Lower leg skin (tissue), 4 donors: ENCODE data around the gene C1orf232. TPM values are rescaled to one million over a fixed set of nuclear protein-coding genes. Genes with fewer than 3 reads are reported as not detected.

Source experiments
- DNase-seq, 2 donors: peaks; one replicate each; pipeline ENCODE4 v3.0.0-alpha.2; 2019; ENCODE audit warnings: low spot score in 2 of 2
- H3K4me3 ChIP-seq: fragments of 200-600 bp; sonication (generic); 2 replicates; pipeline ENCODE4 v1.5.1; 2017; ENCODE audit warnings: mild to moderate bottlenecking, low read depth; ENCODE audit not compliant: poor library complexity, severe bottlenecking
- POLR2A ChIP-seq, 2 donors: fragments of 450-650 bp; IDR thresholded peaks; one replicate each; pipeline ENCODE4 v1.6.1; 2016 to 2017; ENCODE audit warnings: antibody characterized with exemption in 2 of 2, mild to moderate bottlenecking in 1 of 2, moderate library complexity in 1 of 2
- WGBS, 2 donors: methylation state at CpG; one replicate each; pipeline ENCODE4 v1.1.5; 2018; 5-methylcytosine and 5-hydroxymethylcytosine counted together
- intact Hi-C: fragments of 100-400 bp; cut with DNase I; formaldehyde crosslinking; loops from one replicate; pipeline ENCODE4 v1.15.0; 2023; ENCODE audit warnings: low total_unique reads
- total RNA-seq, 4 donors: library from RNA; depleted of rRNA; stranded (reverse); fragments of >200 nt; gene quantifications; one replicate each; pipeline ENCODE4 v1.1.0, GENCODE V29; 2016
- TF ChIP-seq, protein P1 (sequence below), 3 donors: fragments of 450-650 bp; IDR thresholded peaks; one replicate each; pipeline ENCODE4 v1.5.1; 2016; ENCODE audit warnings: antibody characterized with exemption in 3 of 3, mild to moderate bottlenecking in 3 of 3, moderate library complexity in 2 of 3

The C1orf232 gene
- total RNA-seq, 4 donors from 2014 or later = not detected

DNA sequence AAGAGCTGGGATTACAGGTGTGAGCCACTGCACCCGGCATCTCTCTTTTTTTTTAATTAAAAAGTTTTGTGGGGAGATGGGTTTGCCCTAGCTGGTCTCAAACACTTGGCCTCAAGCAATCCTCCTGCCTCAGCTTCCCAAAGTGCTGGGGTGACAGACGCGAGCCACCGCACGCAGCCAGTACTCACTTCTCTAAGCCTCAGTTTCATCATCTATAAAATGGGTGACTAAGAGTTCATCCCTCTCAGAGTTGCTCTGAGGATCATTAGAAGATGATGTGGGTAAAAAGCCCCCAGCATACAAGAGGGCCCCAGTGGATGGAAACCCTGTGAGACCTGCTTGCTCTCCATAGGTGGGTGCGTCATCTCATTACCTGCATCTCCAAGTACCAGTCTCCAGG is 19.1 kb upstream of the C1orf232 start:
- WGBS, 2 donors = 95 to 100% methylated on average over 6 of the region's 6 CpGs
- TF ChIP-seq, protein P1, sequence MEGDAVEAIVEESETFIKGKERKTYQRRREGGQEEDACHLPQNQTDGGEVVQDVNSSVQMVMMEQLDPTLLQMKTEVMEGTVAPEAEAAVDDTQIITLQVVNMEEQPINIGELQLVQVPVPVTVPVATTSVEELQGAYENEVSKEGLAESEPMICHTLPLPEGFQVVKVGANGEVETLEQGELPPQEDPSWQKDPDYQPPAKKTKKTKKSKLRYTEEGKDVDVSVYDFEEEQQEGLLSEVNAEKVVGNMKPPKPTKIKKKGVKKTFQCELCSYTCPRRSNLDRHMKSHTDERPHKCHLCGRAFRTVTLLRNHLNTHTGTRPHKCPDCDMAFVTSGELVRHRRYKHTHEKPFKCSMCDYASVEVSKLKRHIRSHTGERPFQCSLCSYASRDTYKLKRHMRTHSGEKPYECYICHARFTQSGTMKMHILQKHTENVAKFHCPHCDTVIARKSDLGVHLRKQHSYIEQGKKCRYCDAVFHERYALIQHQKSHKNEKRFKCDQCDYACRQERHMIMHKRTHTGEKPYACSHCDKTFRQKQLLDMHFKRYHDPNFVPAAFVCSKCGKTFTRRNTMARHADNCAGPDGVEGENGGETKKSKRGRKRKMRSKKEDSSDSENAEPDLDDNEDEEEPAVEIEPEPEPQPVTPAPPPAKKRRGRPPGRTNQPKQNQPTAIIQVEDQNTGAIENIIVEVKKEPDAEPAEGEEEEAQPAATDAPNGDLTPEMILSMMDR (IDR thresholded peaks at IDR 0.05) = no peak
- no peak for TF ChIP-seq POLR2A (IDR thresholded peaks at IDR 0.05)
- intact Hi-C loops = no loop called here

DNA sequence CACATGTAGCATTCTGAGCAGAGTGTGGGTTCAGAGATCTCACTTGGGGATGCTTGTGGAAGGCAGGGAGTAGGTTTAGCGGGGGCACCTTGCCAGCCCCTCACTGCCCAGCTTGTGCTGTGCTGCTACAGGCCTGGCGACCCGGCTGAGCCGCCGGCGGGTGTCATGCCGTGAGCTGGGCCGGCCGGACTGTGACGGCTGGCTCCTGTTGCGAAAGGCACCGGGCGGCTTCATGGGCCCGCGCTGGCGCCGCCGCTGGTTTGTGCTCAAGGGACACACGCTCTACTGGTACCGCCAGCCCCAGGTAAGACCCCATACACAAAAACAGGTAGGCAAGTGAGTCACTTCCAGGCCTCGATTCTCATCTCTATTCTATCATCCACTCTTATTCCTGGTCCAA is 16.1 kb upstream of the C1orf232 start:
- TF ChIP-seq POLR2A (IDR thresholded peaks at IDR 0.05) = no peak
- TF ChIP-seq, protein P1 (IDR thresholded peaks at IDR 0.05) = no peak

More for the DNA sequence above, 19.1 kb upstream of the C1orf232 start:
- no peak for DNase-seq
- H3K4me3 ChIP-seq = no peak overlapping the region

DNA sequence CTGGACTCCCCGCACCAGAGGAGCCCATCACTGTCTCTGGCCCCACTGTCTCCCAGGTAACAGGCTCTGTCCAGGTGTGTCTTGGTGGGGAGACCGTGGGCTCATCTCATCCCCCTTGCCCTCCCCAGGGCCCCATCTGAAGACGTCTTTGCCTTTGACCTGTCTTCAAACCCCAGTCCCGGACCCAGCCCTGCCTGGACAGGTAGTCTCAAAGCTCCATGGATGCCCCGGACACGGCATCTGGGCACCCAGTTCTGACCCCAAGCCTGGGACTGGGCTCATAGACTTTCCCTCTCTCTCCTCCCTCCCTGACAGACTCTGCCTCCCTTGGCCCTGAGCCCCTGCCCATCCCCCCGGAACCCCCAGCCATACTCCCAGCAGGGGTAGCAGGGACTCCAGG is 15.3 kb upstream of the C1orf232 start:
- TF ChIP-seq, protein P1 (IDR thresholded peaks at IDR 0.05) = no peak
- no peak for TF ChIP-seq POLR2A (IDR thresholded peaks at IDR 0.05)
- H3K4me3 ChIP-seq = no peak overlapping the region
- intact Hi-C loops = no loop called here
- 92 to 97% methylated on average over 7 of the region's 7 CpGs for WGBS, 2 donors
- DNase-seq = no peak

More for the DNA sequence above, 16.1 kb upstream of the C1orf232 start:
- no peak for DNase-seq
- H3K4me3 ChIP-seq = no peak overlapping the region
- WGBS, 2 donors = 93 to 94% methylated on average over 21 of the region's 21 CpGs
- intact Hi-C loops = no loop called here

DNA sequence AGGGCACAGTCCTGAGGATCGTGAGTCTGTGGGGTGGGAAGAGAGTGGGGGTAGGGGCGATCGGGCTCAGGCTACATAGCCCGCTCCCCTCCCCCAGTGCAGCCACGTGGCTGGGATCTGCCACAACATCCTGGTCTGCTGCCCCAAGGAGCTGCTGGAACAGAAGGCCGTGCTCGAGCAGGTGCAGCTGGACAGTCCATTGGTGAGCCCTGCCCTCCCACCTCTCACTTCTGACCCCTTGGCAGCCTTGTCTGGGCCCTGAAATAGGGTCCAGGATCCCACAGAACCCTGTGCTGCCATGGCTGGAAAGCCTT is 13.6 kb upstream of the C1orf232 start:
- 85 to 87% methylated on average over 7 of the region's 7 CpGs for WGBS, 2 donors
- DNase-seq = no peak
- H3K4me3 ChIP-seq = no peak overlapping the region
- intact Hi-C loops = no loop called here
- TF ChIP-seq, protein P1 (IDR thresholded peaks at IDR 0.05) = no peak
- TF ChIP-seq POLR2A (IDR thresholded peaks at IDR 0.05) = no peak

DNA sequence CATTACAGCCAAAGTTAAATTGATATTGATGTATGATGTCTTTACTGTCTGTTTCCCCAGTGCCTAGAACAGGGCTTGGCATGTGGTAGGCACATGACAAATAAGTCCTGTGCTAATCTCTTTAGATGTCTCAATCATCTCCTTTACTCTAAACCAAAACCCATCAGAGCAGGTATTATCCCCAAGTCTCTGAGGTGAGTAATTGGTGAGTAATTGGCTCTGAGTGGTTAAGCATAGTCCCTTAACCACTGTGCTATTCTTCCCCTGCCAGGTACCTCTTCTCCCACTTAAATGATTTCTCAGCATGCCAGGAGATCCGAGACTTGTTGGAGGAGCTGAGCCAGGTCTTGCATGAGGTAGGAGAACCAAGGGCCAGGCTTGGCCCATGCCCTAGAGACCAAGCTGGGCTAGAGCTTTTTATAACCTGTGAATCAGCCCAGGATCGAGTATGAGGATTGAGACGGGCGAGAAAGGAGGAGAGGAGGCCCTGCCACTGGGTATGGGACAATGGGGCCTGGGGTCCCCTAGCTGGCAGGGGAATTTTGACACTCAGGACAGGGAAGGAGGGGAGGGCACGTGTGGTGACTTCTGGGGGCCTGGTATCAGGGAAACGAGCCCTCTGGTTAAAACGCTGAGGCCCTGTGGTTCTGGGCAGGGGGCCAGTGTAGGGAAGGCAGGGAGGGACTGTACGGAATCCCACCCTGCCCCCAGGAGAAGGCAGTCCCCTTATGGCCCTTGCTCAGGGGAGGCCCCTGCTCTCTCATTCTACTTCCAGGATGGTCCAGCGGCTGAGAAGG is 13.0 kb upstream of the C1orf232 start:
- DNase-seq = no peak
- TF ChIP-seq, protein P1 (IDR thresholded peaks at IDR 0.05) = no peak
- no peak for TF ChIP-seq POLR2A (IDR thresholded peaks at IDR 0.05)
- 73 to 78% methylated on average over 9 of the region's 9 CpGs for WGBS, 2 donors
- intact Hi-C loops = no loop called here
- H3K4me3 ChIP-seq = no peak overlapping the region
